NCI-H1436 (cell line): Measurements from ENCODE around the gene INPP4B.
"Not testable (repeated sequence)": the region's sequence is repeated elsewhere in the genome, so short reads cannot be mapped to it uniquely, and the experiment has no call there.

Experiments
- DNase-seq: peaks from one replicate; lab custom pipeline; 2025; lab: John Stamatoyannopoulos, UW

Gene INPP4B

GRCh38 chr4:142544039-142544438 is 302.1 kb downstream of the INPP4B start:
- no peak for DNase-seq

- no peak for DNase-seq
These were observed 305.7 kb downstream of the INPP4B start for GRCh38 chr4:142540483-142540804.

- no peak for DNase-seq
These were observed 306.2 kb downstream of the INPP4B start for GRCh38 chr4:142539796-142540482.

- DNase-seq = no peak
These were observed 311.1 kb downstream of the INPP4B start for GRCh38 chr4:142535009-142535408.

GRCh38 chr4:142532054-142532453 is 314.0 kb downstream of the INPP4B start:
- no peak for DNase-seq

- DNase-seq = no peak
These were observed 315.4 kb downstream of the INPP4B start for GRCh38 chr4:142530728-142531127.

GRCh38 chr4:142528433-142528832 is 317.7 kb downstream of the INPP4B start:
- no peak for DNase-seq

GRCh38 chr4:142523111-142523510 is 323.0 kb downstream of the INPP4B start:
- no peak for DNase-seq

- DNase-seq = no peak
These were observed 326.8 kb downstream of the INPP4B start for GRCh38 chr4:142519342-142519741.

GRCh38 chr4:142516686-142517526 is 329.2 kb downstream of the INPP4B start:
- no peak for DNase-seq

GRCh38 chr4:142512161-142512560 is 333.9 kb downstream of the INPP4B start:
- no peak for DNase-seq

- no peak for DNase-seq
These were observed 336.2 kb downstream of the INPP4B start for GRCh38 chr4:142509881-142510280.

GRCh38 chr4:142509381-142509780 is 336.7 kb downstream of the INPP4B start:
- DNase-seq = not testable (repeated sequence)

GRCh38 chr4:142500966-142501365 is 345.1 kb downstream of the INPP4B start:
- no peak for DNase-seq

GRCh38 chr4:142497606-142498005 is 348.5 kb downstream of the INPP4B start:
- no peak for DNase-seq

- DNase-seq = no peak
These were observed 352.6 kb downstream of the INPP4B start for GRCh38 chr4:142493255-142494110.

- DNase-seq = no peak
These were observed 360.6 kb downstream of the INPP4B start for GRCh38 chr4:142485452-142485851.

- DNase-seq = no peak
These were observed 365.9 kb downstream of the INPP4B start for GRCh38 chr4:142480244-142480643.

GRCh38 chr4:142475663-142476062 is 370.4 kb downstream of the INPP4B start:
- DNase-seq = no peak

GRCh38 chr4:142474398-142475087 is 371.6 kb downstream of the INPP4B start:
- DNase-seq = no peak

- no peak for DNase-seq
These were observed 372.2 kb downstream of the INPP4B start for GRCh38 chr4:142473960-142474338.
